PC-3 (cell line): Measurements from ENCODE around the gene TRIM28. TPM values are rescaled to one million over a fixed set of nuclear protein-coding genes. Genes with fewer than 3 reads are reported as not detected.
"Not testable (repeated sequence)": the region's sequence is repeated elsewhere in the genome, so short reads cannot be mapped to it uniquely, and the experiment has no call there.

Experiments
- ATAC-seq: fragments of 200-7000 bp; cut with Tn5 transposase; 2 replicates; pipeline ENCODE4 v1.9.1; 2020; ENCODE audit warnings: mild to moderate bottlenecking, moderate library complexity
- BruUV-seq: library from RNA; stranded (reverse); fragments of 400-500 nt; replicated peaks from 2 replicates; lab custom pipeline; 2021; lab: Mats Ljungman, UMichigan
- CTCF ChIA-PET: fragments of 300-600 bp; sonication (Branson Sonifier 250); formaldehyde crosslinking; loops from one replicate; lab custom pipeline; 2022; ENCODE audit warnings: antibody characterized with exemption; lab: Charles Lee
- POLR2A ChIA-PET: fragments of 300-600 bp; sonication (Branson Sonifier 250); formaldehyde crosslinking; loops from one replicate; lab custom pipeline; 2022; ENCODE audit warnings: antibody characterized with exemption; ENCODE audit not compliant: unreplicated experiment; lab: Charles Lee
- DNase-seq: peaks from one replicate; pipeline ENCODE4 v3.0.0-alpha.2; 2015
- H2AFZ ChIP-seq: fragments of 300-600 bp; sonication (generic); 2 replicates; pipeline ENCODE4 v1.6.0; 2016; ENCODE audit warnings: antibody characterized with exemption, low read length
- H3F3A ChIP-seq: fragments of 300-600 bp; sonication (generic); one replicate; pipeline ENCODE4 v1.6.0; 2017; ENCODE audit warnings: antibody characterized with exemption, low read length, control low read depth, mild to moderate bottlenecking; ENCODE audit not compliant: unreplicated experiment
- H3K27ac ChIP-seq: fragments of 300-600 bp; sonication (generic); 2 replicates; pipeline ENCODE4 v1.5.1; 2016; ENCODE audit warnings: mild to moderate bottlenecking, low read length
- H3K27me3 ChIP-seq: fragments of 300-600 bp; sonication (generic); 2 replicates; pipeline ENCODE4 v1.6.1; 2016; ENCODE audit warnings: low read length, mixed read lengths
- H3K36me3 ChIP-seq: fragments of 300-600 bp; sonication (generic); 2 replicates; pipeline ENCODE4 v1.6.1; 2016; ENCODE audit warnings: low read depth, mixed run types, low read length, mixed read lengths
- H3K4me1 ChIP-seq: fragments of 300-600 bp; sonication (generic); 2 replicates; pipeline ENCODE4 v1.5.1; 2016; ENCODE audit warnings: low read length; ENCODE audit not compliant: insufficient read depth
- H3K4me2 ChIP-seq: fragments of 300-600 bp; sonication (generic); 2 replicates; pipeline ENCODE4 v1.6.0; 2016; ENCODE audit warnings: low read length
- H3K4me3 ChIP-seq: fragments of 300-600 bp; sonication (generic); 2 replicates; pipeline ENCODE4 v1.5.1; 2016; ENCODE audit warnings: mild to moderate bottlenecking, low read length, mixed read lengths
- H3K79me2 ChIP-seq: fragments of 300-600 bp; sonication (generic); 2 replicates; pipeline ENCODE4 v1.6.1; 2017; ENCODE audit warnings: low read length, mixed read lengths
- H3K9ac ChIP-seq: fragments of 300-600 bp; sonication (generic); 2 replicates; pipeline ENCODE4 v1.6.0; 2016; ENCODE audit warnings: mild to moderate bottlenecking, low read length
- H3K9me2 ChIP-seq: fragments of 300-600 bp; sonication (generic); replicated peaks from 2 replicates; pipeline ENCODE4 v1.6.1; 2016; ENCODE audit warnings: mixed run types, low read length, mixed read lengths
- H3K9me3 ChIP-seq: fragments of 300-600 bp; sonication (generic); 2 replicates; pipeline ENCODE4 v1.6.1; 2016; ENCODE audit warnings: low read length, mixed read lengths
- H4K20me1 ChIP-seq: fragments of 300-600 bp; sonication (generic); 2 replicates; pipeline ENCODE4 v1.6.1; 2016; ENCODE audit warnings: low read length, mixed read lengths
- CTCF ChIP-seq: fragments of 300-600 bp; sonication (generic); conservative IDR thresholded peaks from 2 replicates; pipeline ENCODE4 v1.5.1; 2017; ENCODE audit warnings: antibody characterized with exemption, low read depth, mild to moderate bottlenecking, low read length
- EZH2 ChIP-seq: fragments of 300-600 bp; sonication (generic); IDR thresholded peaks from one replicate; pipeline ENCODE4 v1.6.1; 2017; ENCODE audit warnings: antibody characterized with exemption, mild to moderate bottlenecking, low read length; ENCODE audit not compliant: unreplicated experiment
- EZH2phosphoT487 ChIP-seq: fragments of 300-600 bp; sonication (generic); IDR thresholded peaks from 2 replicates; pipeline ENCODE4 v1.6.1; 2018; ENCODE audit warnings: mild to moderate bottlenecking, antibody characterized with exemption, low read length, borderline replicate concordance
- intact Hi-C: fragments of 100-400 bp; cut with micrococcal nuclease; formaldehyde crosslinking; loops from 2 replicates; pipeline ENCODE4 v1.9.0; 2023
- total RNA-seq: library from RNA; depleted of rRNA; stranded (reverse); fragments of >200 nt; gene quantifications from 2 replicates; pipeline ENCODE4 v1.2.3, GENCODE V29; 2014

TRIM28 gene
- total RNA-seq, 1 experiment from 2014 or later, result 1,169 TPM

GRCh38 chr19:58536852-58537798, 6.7 kb upstream of the TRIM28 start:
- Histone ChIP-seq H3K79me2 (no peaks in the 10 kb centered on the region), H3K4me1 (no peaks in the 10 kb centered on the region), H3K9me2 (no peaks in the 10 kb centered on the region), H3K9ac (no peak overlapping the region), H3K27ac (no peak overlapping the region), H3K9me3 (no peaks in the 10 kb centered on the region), H3K36me3 (no peaks in the 10 kb centered on the region), H3K4me3 (no peak overlapping the region), H2AFZ (no peak overlapping the region), H3F3A (no peaks in the 10 kb centered on the region), H4K20me1 (no peaks in the 10 kb centered on the region), H3K4me2 (no peak overlapping the region), H3K27me3 (0 out of 2 replicates have a peak, but pooled peaks cover 6% of the 10 kb centered on the region)
- intact Hi-C loops, result no loop called here
- no TSS peak for BruUV-seq
- no peak for TF ChIP-seq EZH2phosphoT487
- TF ChIP-seq CTCF, result no peak
- TF ChIP-seq EZH2, result no peak
- ATAC-seq, result no peak
- ChIA-PET CTCF (no interaction called here), POLR2A (no interaction called here)
- no peak for DNase-seq

- H3K36me3 ChIP-seq, result no peaks in the 10 kb centered on the region
- H3K9me2 ChIP-seq, result no peaks in the 10 kb centered on the region
- ChIA-PET POLR2A (no interaction called here), CTCF (no interaction called here)
- H3K9me3 ChIP-seq, result no peaks in the 10 kb centered on the region
- H3K4me2 ChIP-seq, result no peak overlapping the region
- no peak overlapping the region for H3K9ac ChIP-seq
- DNase-seq (no peak), ATAC-seq (no peak)
- H2AFZ ChIP-seq, result no peak overlapping the region
- H3K4me3 ChIP-seq, result no peak overlapping the region
- intact Hi-C loops, result no loop called here
- H3K27me3 ChIP-seq, result 0 out of 2 replicates have a peak, but pooled peaks cover 3% of the 10 kb centered on the region
- TF ChIP-seq EZH2 (no peak), EZH2phosphoT487 (no peak), CTCF (no peak)
- no peaks in the 10 kb centered on the region for H3K79me2 ChIP-seq
- H3F3A ChIP-seq, result peaks cover 3% of the 10 kb centered on the region
- no TSS peak for BruUV-seq
- no peaks in the 10 kb centered on the region for H4K20me1 ChIP-seq
- no peaks in the 10 kb centered on the region; the same call in 1 of the 2 replicates for H3K4me1 ChIP-seq
- H3K27ac ChIP-seq, result no peak overlapping the region
Observed at GRCh38 chr19:58538257-58539168, 5.4 kb upstream of the TRIM28 start.

- DNase-seq, CTCF ChIA-PET, H2AFZ ChIP-seq, H3K4me3 ChIP-seq, ATAC-seq, POLR2A ChIA-PET, H3K9ac ChIP-seq, H3K27ac ChIP-seq, H3K9me2 ChIP-seq, H3K9me3 ChIP-seq, H3K27me3 ChIP-seq, H3K4me1 ChIP-seq, H3K36me3 ChIP-seq, H3F3A ChIP-seq, H3K4me2 ChIP-seq, BruUV-seq, H4K20me1 ChIP-seq, H3K79me2 ChIP-seq, intact Hi-C loops: not testable (repeated sequence)
Observed at GRCh38 chr19:58539169-58539559, 4.7 kb upstream of the TRIM28 start.

GRCh38 chr19:58542641-58543372, 1.1 kb upstream of the TRIM28 start:
- H3K27ac ChIP-seq, H3K27me3 ChIP-seq, H3K9ac ChIP-seq, ATAC-seq, H3F3A ChIP-seq, H3K9me3 ChIP-seq, DNase-seq, intact Hi-C loops, H3K9me2 ChIP-seq, BruUV-seq, CTCF ChIA-PET: not testable (repeated sequence)
- Histone ChIP-seq H3K4me2 (peak overlapping the region; percentile 90; the same call in 1 of the 2 replicates), H3K4me3 (peak overlapping the region; percentile 70; the same call in 1 of the 2 replicates), H4K20me1 (peaks cover 31% of the 10 kb centered on the region), H3K4me1 (peaks cover 13% of the 10 kb centered on the region), H3K36me3 (peaks cover 27% of the 10 kb centered on the region), H2AFZ (peak overlapping the region; percentile 76; the same call in 1 of the 2 replicates), H3K79me2 (peaks cover 32% of the 10 kb centered on the region)
- POLR2A ChIA-PET, result interaction anchor here (0.6 to 0.7 kb wide), 2 partner anchors 21 to 33 kb away, joined by 4 to 11 read pairs; no protein-coding TSS in a partner anchor
